Esophagus squamous epithelium (tissue), 4 donors: ENCODE measurements around the gene DUSP22.

ENCODE experiments used
- POLR2A ChIP-seq, 4 donors: fragments of 450-650 bp; IDR thresholded peaks; one replicate each; pipeline ENCODE4 v1.6.1; 2017; ENCODE audit warnings: antibody characterized with exemption in 4 of 4, mild to moderate bottlenecking in 4 of 4, moderate library complexity in 3 of 4
- TF ChIP-seq, protein P1 (sequence below), 6 experiments: fragments of 450-650 bp in 4 of 6; fragments of 200-600 bp in 2 of 6; sonication (generic) in 2 of 6; IDR thresholded peaks; one replicate each; pipeline ENCODE4 v1.5.1; 2016 to 2019; ENCODE audit warnings: antibody characterized with exemption in 6 of 6, mild to moderate bottlenecking in 4 of 6, moderate library complexity in 4 of 6

DNA sequence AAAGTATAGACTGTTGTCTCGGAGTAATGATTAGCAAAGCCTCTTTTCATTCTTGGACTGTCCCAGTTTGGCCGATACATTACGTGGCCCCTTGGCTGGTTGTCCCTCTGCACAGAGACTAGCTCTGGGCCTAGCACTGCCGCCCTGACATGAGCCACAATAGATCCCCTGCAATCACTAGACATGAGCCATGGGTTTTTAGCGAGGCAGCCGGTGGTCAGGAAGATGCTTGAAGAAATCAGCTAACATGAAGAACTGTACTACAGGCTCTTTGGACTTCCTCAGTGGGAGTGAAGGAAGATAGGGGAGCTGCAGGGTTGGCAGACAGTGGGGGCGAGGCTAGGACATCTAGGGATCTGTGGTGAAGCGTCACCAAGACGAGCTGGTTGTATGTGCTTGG, 11.0 kb downstream of the DUSP22 start:
- no peak for TF ChIP-seq POLR2A (IDR thresholded peaks at IDR 0.05)
- TF ChIP-seq, protein P1, sequence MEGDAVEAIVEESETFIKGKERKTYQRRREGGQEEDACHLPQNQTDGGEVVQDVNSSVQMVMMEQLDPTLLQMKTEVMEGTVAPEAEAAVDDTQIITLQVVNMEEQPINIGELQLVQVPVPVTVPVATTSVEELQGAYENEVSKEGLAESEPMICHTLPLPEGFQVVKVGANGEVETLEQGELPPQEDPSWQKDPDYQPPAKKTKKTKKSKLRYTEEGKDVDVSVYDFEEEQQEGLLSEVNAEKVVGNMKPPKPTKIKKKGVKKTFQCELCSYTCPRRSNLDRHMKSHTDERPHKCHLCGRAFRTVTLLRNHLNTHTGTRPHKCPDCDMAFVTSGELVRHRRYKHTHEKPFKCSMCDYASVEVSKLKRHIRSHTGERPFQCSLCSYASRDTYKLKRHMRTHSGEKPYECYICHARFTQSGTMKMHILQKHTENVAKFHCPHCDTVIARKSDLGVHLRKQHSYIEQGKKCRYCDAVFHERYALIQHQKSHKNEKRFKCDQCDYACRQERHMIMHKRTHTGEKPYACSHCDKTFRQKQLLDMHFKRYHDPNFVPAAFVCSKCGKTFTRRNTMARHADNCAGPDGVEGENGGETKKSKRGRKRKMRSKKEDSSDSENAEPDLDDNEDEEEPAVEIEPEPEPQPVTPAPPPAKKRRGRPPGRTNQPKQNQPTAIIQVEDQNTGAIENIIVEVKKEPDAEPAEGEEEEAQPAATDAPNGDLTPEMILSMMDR (IDR thresholded peaks at IDR 0.05), result no peak
